GM12873 (cell line): Measurements from ENCODE around the gene MYH9.

Source experiments
- CTCF ChIP-seq: IDR thresholded peaks from 2 replicates; pipeline ENCODE4 v1.5.1; 2012; ENCODE audit warnings: low read depth, mild to moderate bottlenecking, moderate library complexity, low read length, control low read depth; ENCODE audit not compliant: insufficient read depth; ENCODE audit errors: missing control alignments

Gene MYH9

GRCh38 chr22:36386351-36386899 lies 1.3 kb downstream of the MYH9 start:
- TF ChIP-seq CTCF: peak; percentile 2

- no peak for TF ChIP-seq CTCF
Measured at GRCh38 chr22:36385491-36386350, 2.0 kb downstream of the MYH9 start.

GRCh38 chr22:36384766-36385481 lies 2.8 kb downstream of the MYH9 start:
- no peak for TF ChIP-seq CTCF

- TF ChIP-seq CTCF: no peak
Measured at GRCh38 chr22:36383110-36383581, 4.6 kb downstream of the MYH9 start.

GRCh38 chr22:36381513-36382128 lies 6.1 kb downstream of the MYH9 start:
- TF ChIP-seq CTCF: no peak

- TF ChIP-seq CTCF: no peak
Measured at GRCh38 chr22:36379593-36380361, 8.0 kb downstream of the MYH9 start.
